Stimulated activated CD4-positive, alpha-beta T cell treated with anti-CD3 and anti-CD28 coated beads, TNF-alpha, amount 100 ng/mL, for 48 hours (primary cell): ENCODE results near the gene LY6G6D.

ENCODE experiments used
- DNase-seq, 3 donors: peaks; one replicate each; pipeline ENCODE4 v3.0.0-alpha.2; 2020; ENCODE audit warnings: low read depth in 3 of 3

LY6G6D gene

GRCh38 chr6:31764198-31764597 lies 49.0 kb downstream of the LY6G6D start:
- DNase-seq = no peak

GRCh38 chr6:31765559-31765909 lies 50.4 kb downstream of the LY6G6D start:
- no peak for DNase-seq

GRCh38 chr6:31765910-31766794 lies 51.0 kb downstream of the LY6G6D start:
- DNase-seq = no peak

- no peak for DNase-seq
Observed at GRCh38 chr6:31767096-31767645, 52.0 kb downstream of the LY6G6D start.
